Kidney capillary endothelial cell (primary cell): Measurements from ENCODE around the gene SRRM2.

Experiments used
- DNase-seq: peaks from one replicate; pipeline ENCODE4 v3.0.0-alpha.2; 2018; ENCODE audit warnings: low spot score

The SRRM2 gene

GRCh38 chr16:2739625-2740430 is 12.6 kb upstream of the SRRM2 start:
- DNase-seq = no peak

GRCh38 chr16:2740476-2740875 is 12.0 kb upstream of the SRRM2 start:
- no peak for DNase-seq

GRCh38 chr16:2741168-2741567 is 11.3 kb upstream of the SRRM2 start:
- no peak for DNase-seq

GRCh38 chr16:2742323-2743006 is 10.0 kb upstream of the SRRM2 start:
- DNase-seq = no peak

- no peak for DNase-seq
Measured at GRCh38 chr16:2743007-2743810, 9.2 kb upstream of the SRRM2 start.

- no peak for DNase-seq
Measured at GRCh38 chr16:2744711-2745110, 7.7 kb upstream of the SRRM2 start.

GRCh38 chr16:2745116-2745890 is 7.1 kb upstream of the SRRM2 start:
- no peak for DNase-seq

- no peak for DNase-seq
Measured at GRCh38 chr16:2745961-2746360, 6.5 kb upstream of the SRRM2 start.

- no peak for DNase-seq
Measured at GRCh38 chr16:2748757-2749455, 3.5 kb upstream of the SRRM2 start.

- DNase-seq = no peak
Measured at GRCh38 chr16:2749476-2749875, 3.0 kb upstream of the SRRM2 start.

- no peak for DNase-seq
Measured at GRCh38 chr16:2749936-2750335, 2.5 kb upstream of the SRRM2 start.

GRCh38 chr16:2751577-2752034 is 832 bp upstream of the SRRM2 start:
- DNase-seq = peak; percentile 35

- peak; percentile 46 for DNase-seq
Measured at GRCh38 chr16:2752850-2753732, 653 bp downstream of the SRRM2 start.

- DNase-seq = no peak
Measured at GRCh38 chr16:2753733-2754020, 1.2 kb downstream of the SRRM2 start.

GRCh38 chr16:2755158-2755557 is 2.7 kb downstream of the SRRM2 start:
- DNase-seq = no peak

GRCh38 chr16:2756288-2757015 is 4.0 kb downstream of the SRRM2 start:
- no peak for DNase-seq

GRCh38 chr16:2757344-2757743 is 4.9 kb downstream of the SRRM2 start:
- no peak for DNase-seq

- no peak for DNase-seq
Measured at GRCh38 chr16:2761472-2761871, 9.0 kb downstream of the SRRM2 start.

- DNase-seq = no peak
Measured at GRCh38 chr16:2761886-2762583, 9.6 kb downstream of the SRRM2 start.
